ENCODE data around the gene TRIM66. TPM values are rescaled to one million over a fixed set of nuclear protein-coding genes. Genes with fewer than 3 reads are reported as not detected.

Gene TRIM66
- total RNA-seq, 2 experiments from 2014 or later, result 24.7 to 28.4 TPM

- no peak for DNase-seq
- Mint-ChIP-seq H3K36me3 (ENCODE audit: low read depth) (no peaks in the 10 kb centered on the region), H3K9me3 (no peaks in the 10 kb centered on the region), H3K4me3 (no peak overlapping the region), H3K27me3 (no peaks in the 10 kb centered on the region), H3K4me1 (ENCODE audit: low read depth) (no peaks in the 10 kb centered on the region), H3K27ac (no peak overlapping the region)
- no peak for TF ChIP-seq CTCF (IDR thresholded peaks at IDR 0.05)
- intact Hi-C loops (cut with micrococcal nuclease), result no loop called here
- ATAC-seq, result no peak
- ChIA-PET CTCF (no interaction called here), POLR2A (interaction anchor here (1.5 kb wide), 1 partner anchor 22 kb away, joined by 5 read pairs; the partner anchor contains the start of genes RPL27A and TRIM66)
Observed at GRCh38 chr11:8704136-8704535, 21.7 kb upstream of the TRIM66 start.

GRCh38 chr11:8702598-8702915 is 20.1 kb upstream of the TRIM66 start:
- Mint-ChIP-seq H3K9me3 (no peaks in the 10 kb centered on the region), H3K36me3 (ENCODE audit: low read depth) (peaks cover under 1% of the 10 kb centered on the region), H3K4me3 (no peak overlapping the region), H3K27ac (no peak overlapping the region), H3K27me3 (no peaks in the 10 kb centered on the region), H3K4me1 (ENCODE audit: low read depth) (no peaks in the 10 kb centered on the region)
- DNase-seq (no peak), ATAC-seq (no peak)
- no peak for TF ChIP-seq CTCF (IDR thresholded peaks at IDR 0.05)
- POLR2A ChIA-PET, result no interaction called here
- CTCF ChIA-PET, result no interaction called here
- intact Hi-C loops (cut with micrococcal nuclease), result no loop called here

DNA sequence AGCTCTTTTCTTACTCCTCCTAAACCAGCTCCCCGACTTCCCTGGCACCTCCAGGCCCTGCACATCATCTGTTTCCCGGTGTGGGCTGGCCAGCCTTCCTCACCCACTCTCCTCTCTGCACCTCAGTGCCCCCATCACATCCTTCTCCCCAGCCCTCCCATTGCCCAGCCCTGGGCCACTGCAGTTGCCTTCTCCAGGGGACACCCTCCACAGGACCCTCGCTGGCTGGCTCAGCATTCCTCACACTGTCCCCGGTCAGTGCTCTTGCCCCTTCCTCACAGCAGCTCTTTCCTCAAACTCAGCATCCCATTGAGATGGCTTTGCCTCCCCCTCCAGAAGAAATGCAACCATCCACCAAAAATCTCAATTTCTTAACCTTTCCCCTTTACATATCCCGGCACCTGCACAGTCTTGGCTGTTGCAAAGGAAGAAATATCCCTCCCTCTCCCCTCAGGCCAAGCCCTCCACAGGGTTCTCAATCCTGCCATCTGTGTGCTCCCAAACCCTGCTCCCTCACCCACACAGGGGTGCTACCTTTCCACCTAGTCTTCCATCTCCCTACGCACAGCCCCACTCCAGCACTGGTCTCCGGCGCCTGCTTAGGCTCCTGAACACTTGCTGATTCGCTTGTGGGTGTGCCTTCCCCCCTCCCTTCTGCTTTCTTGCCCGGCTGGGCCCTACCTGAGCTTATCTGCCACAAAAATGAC is 19.6 kb upstream of the TRIM66 start:
- ChIA-PET POLR2A (no interaction called here), CTCF (no interaction called here)
- Mint-ChIP-seq H3K27ac (no peak overlapping the region), H3K27me3 (no peaks in the 10 kb centered on the region), H3K4me3 (no peak overlapping the region), H3K9me3 (no peaks in the 10 kb centered on the region), H3K36me3 (ENCODE audit: low read depth) (peaks cover 4% of the 10 kb centered on the region), H3K4me1 (ENCODE audit: low read depth) (no peaks in the 10 kb centered on the region)
- no peak for ATAC-seq
- TF ChIP-seq CTCF (IDR thresholded peaks at IDR 0.05), result no peak
- intact Hi-C loops (cut with micrococcal nuclease), result no loop called here
- no peak for DNase-seq

DNA sequence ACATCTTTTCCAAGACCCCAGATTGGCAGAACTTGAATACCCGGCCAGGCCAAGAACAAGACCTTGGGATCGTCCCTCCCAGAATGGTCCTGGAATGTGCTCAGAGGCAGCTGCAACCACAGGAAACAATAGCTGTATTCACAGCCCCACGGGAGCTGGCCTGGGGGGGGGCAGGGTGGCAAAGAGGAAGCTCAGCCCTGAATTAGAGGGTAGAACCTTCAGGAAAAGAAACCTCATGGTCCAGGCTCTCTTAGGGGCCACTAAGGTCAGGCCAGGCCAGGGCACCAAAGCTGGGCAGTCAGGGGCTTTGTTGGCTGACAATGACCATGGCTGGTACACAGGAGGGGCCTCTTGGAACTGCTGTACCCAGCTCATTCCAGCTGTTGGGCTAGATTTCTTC is 17.4 kb upstream of the TRIM66 start:
- H3K4me1 Mint-ChIP-seq (ENCODE audit: low read depth), result no peaks in the 10 kb centered on the region
- intact Hi-C loops (cut with micrococcal nuclease), result no loop called here
- no peak overlapping the region for H3K27ac Mint-ChIP-seq
- DNase-seq (no peak), ATAC-seq (no peak)
- no peaks in the 10 kb centered on the region for H3K9me3 Mint-ChIP-seq
- H3K27me3 Mint-ChIP-seq, result no peaks in the 10 kb centered on the region
- POLR2A ChIA-PET, result interaction anchor here (0.9 to 1.6 kb wide), 2 partner anchors 9 to 11 kb away, joined by 4 read pairs; no protein-coding TSS in a partner anchor
- H3K4me3 Mint-ChIP-seq, result no peak overlapping the region
- TF ChIP-seq CTCF (IDR thresholded peaks at IDR 0.05), result no peak
- peaks cover 13% of the 10 kb centered on the region for H3K36me3 Mint-ChIP-seq (ENCODE audit: low read depth)
- CTCF ChIA-PET, result no interaction called here

- Mint-ChIP-seq H3K4me1 (ENCODE audit: low read depth) (no peaks in the 10 kb centered on the region), H3K36me3 (ENCODE audit: low read depth) (peaks cover 17% of the 10 kb centered on the region), H3K9me3 (no peaks in the 10 kb centered on the region), H3K27ac (no peak overlapping the region), H3K27me3 (no peaks in the 10 kb centered on the region), H3K4me3 (no peak overlapping the region)
- CTCF ChIA-PET, result no interaction called here
- ATAC-seq (no peak), DNase-seq (no peak)
- no peak for TF ChIP-seq CTCF (IDR thresholded peaks at IDR 0.05)
- intact Hi-C loops (cut with micrococcal nuclease), result no loop called here
- POLR2A ChIA-PET, result interaction anchor here (1.2 to 2.1 kb wide), 3 partner anchors 10 to 16 kb away, joined by 4 to 9 read pairs (median 5); no protein-coding TSS in a partner anchor
Observed at GRCh38 chr11:8698917-8699441, 16.5 kb upstream of the TRIM66 start.

Measured in activated CD8-positive, alpha-beta T cell treated with anti-CD3 and anti-CD28 coated beads for 36 hours (primary cell).